Panc1 (cell line): ENCODE data around the gene SH2D2A. TPM values are rescaled to one million over a fixed set of nuclear protein-coding genes. Genes with fewer than 3 reads are reported as not detected.

ENCODE experiments used
- ATAC-seq: fragments of 200-7000 bp; cut with Tn5 transposase; 2 replicates; pipeline ENCODE4 v1.9.1; 2020; ENCODE audit warnings: mild to moderate bottlenecking, moderate library complexity
- BruUV-seq: library from RNA; stranded (reverse); fragments of 400-500 nt; replicated peaks from 2 replicates; lab custom pipeline; 2021; lab: Mats Ljungman, UMichigan
- CTCF ChIA-PET: fragments of 300-600 bp; sonication (Branson Sonifier 250); formaldehyde crosslinking; loops from one replicate; lab custom pipeline; 2022; ENCODE audit warnings: antibody characterized with exemption; lab: Charles Lee
- POLR2A ChIA-PET: fragments of 300-600 bp; sonication (Branson Sonifier 250); formaldehyde crosslinking; loops from one replicate; lab custom pipeline; 2022; ENCODE audit warnings: antibody characterized with exemption; lab: Charles Lee
- DNase-seq: peaks from one replicate; pipeline ENCODE4 v3.0.0-alpha.2; 2010; ENCODE audit warnings: low read depth, low spot score
- H3K27ac ChIP-seq: 2 replicates; pipeline ENCODE4 v1.5.1; 2011; ENCODE audit warnings: mild to moderate bottlenecking, low read length, inconsistent platforms
- H3K27me3 ChIP-seq: fragments of 200-500 bp; sonication (Bioruptor generic); 2 replicates; pipeline ENCODE4 v1.6.0; 2014; ENCODE audit warnings: low read length, inconsistent platforms; ENCODE audit not compliant: control insufficient read depth, insufficient read depth
- H3K36me3 ChIP-seq: fragments of 200-500 bp; sonication (Bioruptor generic); 2 replicates; pipeline ENCODE4 v1.5.1; 2014; ENCODE audit warnings: inconsistent platforms, mild to moderate bottlenecking, low read length, moderate library complexity; ENCODE audit not compliant: control insufficient read depth, insufficient read depth
- H3K4me1 ChIP-seq: 2 replicates; pipeline ENCODE4 v1.5.1; 2011; ENCODE audit warnings: inconsistent platforms, mild to moderate bottlenecking, low read length, moderate library complexity; ENCODE audit not compliant: control insufficient read depth, insufficient read depth
- H3K4me3 ChIP-seq, 2 experiments: 2 replicates each; pipeline ENCODE4 v1.5.1; 2011 to 2012; ENCODE audit warnings: low read depth in 2 of 2, low read length in 2 of 2, mild to moderate bottlenecking in 2 of 2, inconsistent platforms in 1 of 2, moderate library complexity in 1 of 2
- H3K9me3 ChIP-seq: fragments of 200-500 bp; sonication (Bioruptor generic); 2 replicates; pipeline ENCODE4 v1.5.1; 2014; ENCODE audit warnings: low read depth, mild to moderate bottlenecking, inconsistent platforms, low read length, moderate library complexity; ENCODE audit not compliant: control insufficient read depth, insufficient read depth
- CTCF ChIP-seq: fragments of 450-650 bp; IDR thresholded peaks from 2 replicates; pipeline ENCODE4 v1.5.1; 2017; ENCODE audit warnings: mild to moderate bottlenecking
- POLR2AphosphoS5 ChIP-seq: IDR thresholded peaks from 2 replicates; pipeline ENCODE4 v1.6.1; 2012; ENCODE audit warnings: mild to moderate bottlenecking, low read depth, low read length, moderate library complexity
- SIN3A ChIP-seq: IDR thresholded peaks from 2 replicates; pipeline ENCODE4 v1.6.1; 2012; ENCODE audit warnings: low read depth, mild to moderate bottlenecking, low read length, moderate library complexity, borderline replicate concordance; ENCODE audit not compliant: insufficient read depth
- TCF7L2 ChIP-seq: IDR thresholded peaks from 2 replicates; pipeline ENCODE4 v1.6.1; 2011; ENCODE audit warnings: mild to moderate bottlenecking, low read depth, low read length, inconsistent platforms
- in situ Hi-C: cut with HindIII; loops from 2 replicates; pipeline ENCODE4 v1.10.0; 2016; ENCODE audit warnings: low sequenced_read_pairs, low pct_unique_long_range_greater_than_20kb
- intact Hi-C: fragments of 100-400 bp; cut with micrococcal nuclease; formaldehyde crosslinking; loops from one replicate; pipeline ENCODE4 v1.10.0; 2022; ENCODE audit not compliant: unreplicated experiment
- total RNA-seq: library from RNA; stranded (reverse); gene quantifications from one replicate; pipeline ENCODE4 v1.2.1, GENCODE V29; 2021; ENCODE audit not compliant: unreplicated experiment
- TF ChIP-seq, protein P1 (sequence below), 2 experiments: IDR thresholded peaks; 2 replicates each; pipeline ENCODE4 v1.6.1; 2011 to 2012; ENCODE audit warnings: low read depth in 2 of 2, control low read depth in 1 of 2, low read length in 1 of 2, mild to moderate bottlenecking in 1 of 2, moderate library complexity in 1 of 2; ENCODE audit not compliant: insufficient read depth in 1 of 2

Gene SH2D2A
- total RNA-seq, 1 experiment from 2014 or later = 0.69 TPM

- H3K27me3 ChIP-seq = peaks cover 9% of the 10 kb centered on the region
- no peaks in the 10 kb centered on the region for H3K36me3 ChIP-seq
- CTCF ChIA-PET = interaction anchor here (0.7 kb wide), 1 partner anchor 23 kb away, joined by 4 read pairs; no protein-coding TSS in a partner anchor
- in situ Hi-C loops = no loop called here
- intact Hi-C loops = no loop called here
- H3K9me3 ChIP-seq = no peaks in the 10 kb centered on the region
- no peak overlapping the region for H3K27ac ChIP-seq
- BruUV-seq = no TSS peak
- no peak for ATAC-seq
- no peak overlapping the region for H3K4me3 ChIP-seq
- H3K4me1 ChIP-seq = no peaks in the 10 kb centered on the region
- POLR2A ChIA-PET = no interaction called here
- DNase-seq = no peak
- TF ChIP-seq CTCF (no peak), TCF7L2 (no peak), SIN3A (no peak), POLR2AphosphoS5 (no peak)
- TF ChIP-seq, protein P1, sequence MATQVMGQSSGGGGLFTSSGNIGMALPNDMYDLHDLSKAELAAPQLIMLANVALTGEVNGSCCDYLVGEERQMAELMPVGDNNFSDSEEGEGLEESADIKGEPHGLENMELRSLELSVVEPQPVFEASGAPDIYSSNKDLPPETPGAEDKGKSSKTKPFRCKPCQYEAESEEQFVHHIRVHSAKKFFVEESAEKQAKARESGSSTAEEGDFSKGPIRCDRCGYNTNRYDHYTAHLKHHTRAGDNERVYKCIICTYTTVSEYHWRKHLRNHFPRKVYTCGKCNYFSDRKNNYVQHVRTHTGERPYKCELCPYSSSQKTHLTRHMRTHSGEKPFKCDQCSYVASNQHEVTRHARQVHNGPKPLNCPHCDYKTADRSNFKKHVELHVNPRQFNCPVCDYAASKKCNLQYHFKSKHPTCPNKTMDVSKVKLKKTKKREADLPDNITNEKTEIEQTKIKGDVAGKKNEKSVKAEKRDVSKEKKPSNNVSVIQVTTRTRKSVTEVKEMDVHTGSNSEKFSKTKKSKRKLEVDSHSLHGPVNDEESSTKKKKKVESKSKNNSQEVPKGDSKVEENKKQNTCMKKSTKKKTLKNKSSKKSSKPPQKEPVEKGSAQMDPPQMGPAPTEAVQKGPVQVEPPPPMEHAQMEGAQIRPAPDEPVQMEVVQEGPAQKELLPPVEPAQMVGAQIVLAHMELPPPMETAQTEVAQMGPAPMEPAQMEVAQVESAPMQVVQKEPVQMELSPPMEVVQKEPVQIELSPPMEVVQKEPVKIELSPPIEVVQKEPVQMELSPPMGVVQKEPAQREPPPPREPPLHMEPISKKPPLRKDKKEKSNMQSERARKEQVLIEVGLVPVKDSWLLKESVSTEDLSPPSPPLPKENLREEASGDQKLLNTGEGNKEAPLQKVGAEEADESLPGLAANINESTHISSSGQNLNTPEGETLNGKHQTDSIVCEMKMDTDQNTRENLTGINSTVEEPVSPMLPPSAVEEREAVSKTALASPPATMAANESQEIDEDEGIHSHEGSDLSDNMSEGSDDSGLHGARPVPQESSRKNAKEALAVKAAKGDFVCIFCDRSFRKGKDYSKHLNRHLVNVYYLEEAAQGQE (IDR thresholded peaks at IDR 0.05; ENCODE audit: insufficient read depth in 1 of 2, low read depth in 2 of 2, low read length in 1 of 2) = no peak
Measured at GRCh38 chr1:156836892-156837291, 20.2 kb upstream of the SH2D2A start.

DNA sequence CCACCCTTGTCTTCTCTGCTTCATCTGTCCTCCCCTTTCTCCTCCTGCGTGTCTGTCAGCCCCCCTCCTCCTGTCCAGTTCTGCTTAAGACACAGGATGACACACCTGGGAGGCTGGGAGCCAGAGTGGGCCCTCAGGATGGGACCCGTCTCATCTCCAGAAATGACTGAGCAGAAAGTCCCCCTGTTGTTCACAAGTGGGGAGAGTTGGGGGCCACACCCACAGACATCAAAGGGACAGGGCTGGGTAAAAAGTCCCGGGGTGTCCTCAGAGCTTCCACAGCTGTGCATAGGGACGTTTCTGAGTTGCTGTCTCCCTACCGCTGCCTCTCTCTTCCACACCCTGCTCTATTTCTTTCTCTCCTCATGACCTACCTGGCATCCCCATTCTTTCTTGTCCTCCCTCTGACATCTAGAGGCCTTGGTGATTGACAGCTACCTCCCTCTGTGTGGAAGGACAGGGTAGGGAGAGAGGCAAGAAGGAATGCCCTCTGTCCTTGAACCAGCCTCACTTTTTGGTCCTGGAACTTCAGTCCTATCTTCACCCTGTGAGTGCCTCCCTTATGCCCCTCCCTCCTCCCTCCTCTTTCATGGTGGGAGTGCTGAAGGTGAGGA, 19.5 kb upstream of the SH2D2A start:
- ATAC-seq (no peak), DNase-seq (no peak)
- no peak overlapping the region for H3K4me3 ChIP-seq
- no peaks in the 10 kb centered on the region for H3K36me3 ChIP-seq
- no peaks in the 10 kb centered on the region for H3K9me3 ChIP-seq
- H3K4me1 ChIP-seq = no peaks in the 10 kb centered on the region
- BruUV-seq = no TSS peak
- in situ Hi-C loops (no loop called here), intact Hi-C loops (no loop called here)
- H3K27me3 ChIP-seq = peaks cover 9% of the 10 kb centered on the region
- ChIA-PET CTCF (interaction anchor here (0.6 kb wide), 1 partner anchor 473 kb away, joined by 4 read pairs; no protein-coding TSS in a partner anchor), POLR2A (no interaction called here)
- TF ChIP-seq, protein P1 (IDR thresholded peaks at IDR 0.05; ENCODE audit: insufficient read depth in 1 of 2, low read depth in 2 of 2, low read length in 1 of 2) = no peak
- TF ChIP-seq SIN3A = no peak
- TF ChIP-seq CTCF = no peak
- no peak for TF ChIP-seq POLR2AphosphoS5
- no peak for TF ChIP-seq TCF7L2
- H3K27ac ChIP-seq = no peak overlapping the region
